HepG2 (cell line): ENCODE measurements around the gene ASB16. TPM values are rescaled to one million over a fixed set of nuclear protein-coding genes. Genes with fewer than 3 reads are reported as not detected.

Experiments used
- ATM ChIP-seq: fragments of 450-650 bp; IDR thresholded peaks from 2 replicates; pipeline ENCODE4 v1.7.1; 2017; ENCODE audit warnings: mild to moderate bottlenecking, borderline replicate concordance
- HOMEZ ChIP-seq: IDR thresholded peaks from 2 replicates; pipeline ENCODE4 v1.6.1; 2016; ENCODE audit warnings: low read depth
- JUND ChIP-seq: sonication (generic); formaldehyde crosslinking; IDR thresholded peaks from 2 replicates; pipeline ENCODE4 v1.8.0; 2022; ENCODE audit warnings: mild to moderate bottlenecking, missing genetic modification reagents
- KAT7 ChIP-seq: IDR thresholded peaks from 2 replicates; pipeline ENCODE4 v1.6.1; 2018; ENCODE audit warnings: borderline replicate concordance, missing compliant biosample characterization
- KDM1A ChIP-seq: IDR thresholded peaks from 2 replicates; pipeline ENCODE4 v1.6.1; 2016; ENCODE audit warnings: missing compliant biosample characterization
- MAFG ChIP-seq: sonication (generic); formaldehyde crosslinking; IDR thresholded peaks from 2 replicates; pipeline ENCODE4 v1.5.1; 2020; ENCODE audit warnings: mild to moderate bottlenecking, missing genetic modification reagents
- NFKBIZ ChIP-seq: IDR thresholded peaks from 2 replicates; pipeline ENCODE4 v1.6.1; 2018; ENCODE audit warnings: missing genetic modification reagents, missing compliant biosample characterization
- PHB2 ChIP-seq: fragments of 450-650 bp; IDR thresholded peaks from 2 replicates; pipeline ENCODE4 v1.6.1; 2018; ENCODE audit not compliant: partially characterized antibody
- POGZ ChIP-seq: sonication (generic); formaldehyde crosslinking; IDR thresholded peaks from 2 replicates; pipeline ENCODE4 v1.4.0; 2020; ENCODE audit warnings: mild to moderate bottlenecking, missing genetic modification reagents
- RARG ChIP-seq: sonication (generic); formaldehyde crosslinking; IDR thresholded peaks from 2 replicates; pipeline ENCODE4 v1.4.0; 2020; ENCODE audit warnings: low read depth, mild to moderate bottlenecking, missing genetic modification reagents
- SRSF1 ChIP-seq: fragments of 200-400 bp; formaldehyde crosslinking; optimal IDR thresholded peaks from 2 replicates; pipeline ENCODE3; 2017; ENCODE audit warnings: mild to moderate bottlenecking, low read depth, low read length, moderate library complexity
- XRCC5 ChIP-seq: fragments of 200-400 bp; formaldehyde crosslinking; optimal IDR thresholded peaks from 2 replicates; pipeline ENCODE3; 2017; ENCODE audit warnings: mild to moderate bottlenecking, low read length
- ZBTB43 ChIP-seq: sonication (generic); formaldehyde crosslinking; conservative IDR thresholded peaks from 2 replicates; pipeline ENCODE4 v1.4.0; 2020; ENCODE audit warnings: missing genetic modification reagents
- ZKSCAN1 ChIP-seq: fragments of 150-350 bp; IDR thresholded peaks from 2 replicates; pipeline ENCODE4 v1.6.1; 2014; ENCODE audit warnings: low read length
- ZNF264 ChIP-seq: sonication (generic); formaldehyde crosslinking; IDR thresholded peaks from 2 replicates; pipeline ENCODE4 v1.4.0; 2020; ENCODE audit warnings: missing genetic modification reagents
- ZNF441 ChIP-seq: sonication (generic); formaldehyde crosslinking; IDR thresholded peaks from 2 replicates; pipeline ENCODE4 v1.7.0; 2021; ENCODE audit warnings: missing genetic modification reagents, borderline replicate concordance
- ZNF574 ChIP-seq: sonication (generic); formaldehyde crosslinking; IDR thresholded peaks from 2 replicates; pipeline ENCODE4 v1.4.0; 2020; ENCODE audit warnings: missing genetic modification reagents
- ZNF589 ChIP-seq: sonication (generic); formaldehyde crosslinking; conservative IDR thresholded peaks from 2 replicates; pipeline ENCODE4 v1.8.0; 2022; ENCODE audit warnings: mild to moderate bottlenecking, moderate library complexity, missing genetic modification reagents
- ZNF710 ChIP-seq: sonication (generic); formaldehyde crosslinking; IDR thresholded peaks from 2 replicates; pipeline ENCODE4 v1.5.0; 2020; ENCODE audit warnings: mild to moderate bottlenecking, missing genetic modification reagents, borderline replicate concordance
- polyA plus RNA-seq, 8 experiments: library from polyadenylated mRNA; depleted of rRNA in 3 of 8; stranded (reverse) in 7 of 8; unstranded in 1 of 8; fragments of >200 nt; fragmentation: Illumina TruSeq in 4 of 8; extraction: Trizol in 4 of 8; gene quantifications; 2 replicates each; pipeline versions ENCODE4 v1.2.1 to v1.2.3, GENCODE V29; 2011 to 2016; ENCODE audit warnings: low read depth in 4 of 8, missing spikeins in 1 of 8, mixed read lengths in 1 of 8; ENCODE audit not compliant: insufficient read depth in 1 of 8
- total RNA-seq, 5 experiments: library from RNA; depleted of rRNA; stranded (reverse); fragments of >200 nt; fragmentation: Illumina TruSeq; extraction: Trizol; gene quantifications; 2 replicates each; pipeline ENCODE4 v1.2.3, GENCODE V29; 2016; ENCODE audit warnings: low read depth in 1 of 5

The ASB16 gene
- total and polyA plus RNA-seq, 2 of the 13 experiments (the other 11 are each of a cell fraction or from before 2014, with no cell fraction given), result 0.07 TPM; not detected in 1

- TF ChIP-seq RARG (CRISPR knock-in tag), result no peak
- TF ChIP-seq POGZ (CRISPR knock-in tag), result 0 out of 2 replicates have a peak, but pooled peaks have one; percentile 6
- peak; percentile 68; the same call in 1 of the 2 replicates for TF ChIP-seq ZBTB43 (CRISPR knock-in tag)
- TF ChIP-seq PHB2, result no peak
- TF ChIP-seq ZNF441 (CRISPR knock-in tag), result no peak
- TF ChIP-seq XRCC5, result peak; percentile 14
- peak; percentile 77; the same call in 1 of the 2 replicates for TF ChIP-seq KAT7 (CRISPR knock-in tag)
- TF ChIP-seq ZKSCAN1, result no peak
- TF ChIP-seq ZNF264 (CRISPR knock-in tag), result 0 out of 2 replicates have a peak, but pooled peaks have one; percentile 38
- TF ChIP-seq NFKBIZ (CRISPR knock-in tag), result no peak
- TF ChIP-seq MAFG, result 0 out of 2 replicates have a peak, but pooled peaks have one; percentile 40
- peak; percentile 59 for TF ChIP-seq ZNF574 (CRISPR knock-in tag)
- TF ChIP-seq ATM, result no peak
- TF ChIP-seq ZNF710 (CRISPR knock-in tag), result 0 out of 2 replicates have a peak, but pooled peaks have one; percentile 14
- TF ChIP-seq JUND (CRISPR knock-in tag), result no peak
- TF ChIP-seq KDM1A, result no peak
- peak; percentile 11 for TF ChIP-seq SRSF1
- no peak for TF ChIP-seq ZNF589 (CRISPR knock-in tag)
- no peak for TF ChIP-seq HOMEZ (CRISPR knock-in tag)
Observed at GRCh38 chr17:44222112-44222869, 51.8 kb downstream of the ASB16 start (continued).
